B cell (primary cell): ENCODE measurements around the gene CEP128. TPM values are rescaled to one million over a fixed set of nuclear protein-coding genes. Genes with fewer than 3 reads are reported as not detected.

Experiments
- ATAC-seq: fragments of 200-7000 bp; cut with Tn5 transposase; one replicate; pipeline ENCODE4 v1.10.0; 2021; ENCODE audit warnings: low read depth, mild to moderate bottlenecking, moderate number of reproducible peaks, moderate library complexity
- CTCF ChIA-PET: fragments of 350-600 bp; sonication (Branson Sonifier 250); formaldehyde crosslinking; loops from one replicate; lab custom pipeline; 2021; ENCODE audit warnings: antibody characterized with exemption, inconsistent platforms; lab: Charles Lee
- POLR2A ChIA-PET: fragments of 350-600 bp; sonication (Branson Sonifier 250); formaldehyde crosslinking; loops from one replicate; lab custom pipeline; 2021; ENCODE audit warnings: antibody characterized with exemption; lab: Charles Lee
- DNase-seq: peaks from one replicate; pipeline ENCODE4 v3.0.0; 2013
- H2AFZ ChIP-seq: 2 replicates; pipeline ENCODE4 v1.6.1; 2012; ENCODE audit warnings: mild to moderate bottlenecking, low read depth, low read length; ENCODE audit not compliant: insufficient read depth, poor library complexity, severe bottlenecking
- H3K27ac ChIP-seq, 2 donors: 1 replicate in 1 of 2; 2 replicates in 1 of 2; pipeline ENCODE4 v1.5.1; 2012 to 2013; ENCODE audit warnings: low read length in 2 of 2, mild to moderate bottlenecking in 2 of 2, moderate library complexity in 1 of 2
- H3K27me3 ChIP-seq, 4 experiments: fragments of 200-600 bp in 1 of 4; sonication (generic) in 1 of 4; replicated peaks in 1 of 4; 1 replicate in 2 of 4; 2 replicates in 2 of 4; pipeline versions ENCODE4 v1.6.1 to v1.7.0; 2013 to 2016; ENCODE audit warnings: low read length in 3 of 4, mild to moderate bottlenecking in 2 of 4, mixed read lengths in 1 of 4, moderate library complexity in 1 of 4; ENCODE audit not compliant: insufficient read depth in 4 of 4, control insufficient read depth in 3 of 4; ENCODE audit errors: control extremely low read depth in 1 of 4
- H3K36me3 ChIP-seq, 2 experiments: replicated peaks in 1 of 2; 1 replicate in 1 of 2; 2 replicates in 1 of 2; pipeline versions ENCODE4 v1.6.1 to v1.7.1; 2013; ENCODE audit warnings: low read length in 1 of 2; ENCODE audit not compliant: insufficient read depth in 2 of 2, control insufficient read depth in 1 of 2; ENCODE audit errors: control extremely low read depth in 1 of 2, extremely low read depth in 1 of 2
- H3K4me1 ChIP-seq, 2 donors: fragments of 200-600 bp in 1 of 2; sonication (generic) in 1 of 2; 1 replicate in 1 of 2; 2 replicates in 1 of 2; pipeline versions ENCODE4 v1.5.1 to v1.6.1; 2013 to 2017; ENCODE audit warnings: low read length in 2 of 2; ENCODE audit not compliant: control insufficient read depth in 2 of 2, insufficient read depth in 2 of 2
- H3K4me2 ChIP-seq: replicated peaks from 2 replicates; pipeline ENCODE3; 2012; ENCODE audit warnings: mild to moderate bottlenecking, low read depth, low read length; ENCODE audit not compliant: poor library complexity, severe bottlenecking
- H3K4me3 ChIP-seq, 5 experiments: fragments of 200-600 bp in 1 of 5; sonication (generic) in 1 of 5; 1 replicate in 3 of 5; 2 replicates in 2 of 5; pipeline versions ENCODE4 v1.5.1 to v1.7.0; 2011 to 2016; ENCODE audit warnings: low read length in 4 of 5, mild to moderate bottlenecking in 4 of 5, low read depth in 2 of 5, control low read depth in 1 of 5, moderate library complexity in 1 of 5; ENCODE audit not compliant: insufficient read depth in 1 of 5; ENCODE audit errors: control extremely low read depth in 1 of 5, extremely low read depth in 1 of 5
- H3K79me2 ChIP-seq: fragments of 200-600 bp; sonication (generic); one replicate; pipeline ENCODE4 v1.6.0; 2016; ENCODE audit warnings: low read length; ENCODE audit not compliant: control insufficient read depth, insufficient read depth
- H3K9ac ChIP-seq: fragments of 200-600 bp; sonication (generic); 2 replicates; pipeline ENCODE4 v1.6.1; 2017; ENCODE audit warnings: mild to moderate bottlenecking, low read length, moderate library complexity
- H3K9me3 ChIP-seq, 3 donors: one replicate each; pipeline versions ENCODE4 v1.6.1 to v1.7.1; 2013; ENCODE audit warnings: low read length in 2 of 3; ENCODE audit not compliant: control insufficient read depth in 2 of 3, insufficient read depth in 1 of 3; ENCODE audit errors: control extremely low read depth in 1 of 3
- H4K20me1 ChIP-seq: 2 replicates; pipeline ENCODE4 v1.6.0; 2012; ENCODE audit warnings: mild to moderate bottlenecking, low read length; ENCODE audit not compliant: insufficient read depth, control insufficient read depth, poor library complexity, severe bottlenecking
- H3K27ac Mint-ChIP-seq: one replicate; pipeline ENCODE4 v1.8.0; 2021; ENCODE audit warnings: mixed read lengths
- H3K27me3 Mint-ChIP-seq: one replicate; pipeline ENCODE4 v1.8.0; 2021; ENCODE audit warnings: mixed read lengths
- H3K4me1 Mint-ChIP-seq: one replicate; pipeline ENCODE4 v1.8.0; 2021; ENCODE audit warnings: mixed read lengths
- H3K4me3 Mint-ChIP-seq: one replicate; pipeline ENCODE4 v1.8.0; 2021; ENCODE audit warnings: mixed read lengths
- H3K9me3 Mint-ChIP-seq: one replicate; pipeline ENCODE4 v1.8.0; 2022; ENCODE audit warnings: mixed read lengths; ENCODE audit not compliant: insufficient read depth
- EZH2 ChIP-seq: IDR thresholded peaks from 2 replicates; pipeline ENCODE4 v1.6.1; 2012; ENCODE audit warnings: borderline replicate concordance, low read depth, mild to moderate bottlenecking, moderate library complexity, low read length; ENCODE audit not compliant: insufficient read depth, poor library complexity, severe bottlenecking
- WGBS: methylation state at CpG from one replicate; pipeline ENCODE4 v1.1.5; 2013; ENCODE audit warnings: missing lambda C conversion rate; ENCODE audit not compliant: insufficient coverage; 5-methylcytosine and 5-hydroxymethylcytosine counted together
- intact Hi-C: fragments of 100-400 bp; cut with micrococcal nuclease; formaldehyde crosslinking; loops from one replicate; pipeline ENCODE4 v1.10.0; 2022
- polyA plus RNA-seq: library from polyadenylated mRNA; depleted of rRNA; stranded (reverse); fragments of >200 nt; gene quantifications from 2 replicates; pipeline ENCODE4 v1.2.3, GENCODE V29; 2012
- total RNA-seq, 2 donors: library from RNA; stranded (reverse); fragments of 120-200 nt in 1 of 2; gene quantifications; 1 replicate in 1 of 2; 2 replicates in 1 of 2; pipeline versions ENCODE4 v1.2.3 to v1.2.4, GENCODE V29; 2013 to 2022
- TF ChIP-seq, protein P1 (sequence below): fragments of 200-600 bp; IDR thresholded peaks from one replicate; pipeline ENCODE4 v1.8.0; 2022; ENCODE audit warnings: antibody characterized with exemption, mild to moderate bottlenecking

Gene CEP128
- total and polyA plus RNA-seq, 2 donors (not counting 1 experiment from before 2014, with no cell fraction given), result 1.1 to 31.6 TPM

DNA sequence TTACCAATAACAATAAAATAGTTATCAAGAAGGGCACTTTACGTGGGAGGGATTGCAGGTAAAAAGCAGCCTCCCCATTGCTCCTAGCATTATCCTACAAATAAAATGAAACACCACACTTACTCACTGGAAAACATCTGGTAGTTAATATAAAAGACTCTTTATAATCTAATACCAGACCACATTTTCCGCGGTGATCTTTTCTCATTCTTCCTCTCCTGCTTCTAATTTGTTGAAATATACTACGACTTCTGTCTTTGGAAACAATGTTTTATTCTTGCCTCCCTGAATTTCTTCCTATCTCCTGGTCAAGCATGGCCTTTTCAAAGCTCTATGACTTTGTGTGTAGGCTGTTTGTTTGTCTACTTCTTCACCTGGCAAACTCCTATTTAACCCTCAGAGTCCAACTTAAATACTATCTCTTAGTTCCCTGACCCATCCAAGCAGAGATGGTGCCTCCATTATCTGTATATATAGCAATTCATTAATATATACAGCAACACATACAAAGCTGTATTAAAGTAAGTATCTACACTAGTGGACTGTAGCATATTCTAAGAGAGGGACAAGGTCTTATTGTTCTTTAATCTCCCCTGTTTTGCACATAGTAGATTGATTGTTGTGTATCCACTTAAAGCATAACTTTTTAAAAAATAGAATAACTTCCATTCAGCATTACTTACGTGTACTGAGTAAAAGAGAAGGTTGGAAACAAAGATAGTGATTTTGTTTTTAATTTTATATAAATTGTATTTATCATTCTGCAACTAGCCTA lies 228.3 kb downstream of the CEP128 start:
- Histone ChIP-seq H4K20me1 (no peaks in the 10 kb centered on the region), H3K4me3 (no peak overlapping the region), H3K36me3 (no peaks in the 10 kb centered on the region), H3K79me2 (no peaks in the 10 kb centered on the region), H3K4me1 (no peaks in the 10 kb centered on the region), H3K9ac (no peak overlapping the region), H2AFZ (no peak overlapping the region), H3K27ac (no peak overlapping the region), H3K27me3 (no peaks in the 10 kb centered on the region), H3K9me3 (no peaks in the 10 kb centered on the region), H3K4me2 (no peak overlapping the region)
- no peaks in the 10 kb centered on the region for H3K9me3 Mint-ChIP-seq
- CTCF ChIA-PET, result no interaction called here
- no peak overlapping the region for H3K4me3 Mint-ChIP-seq
- POLR2A ChIA-PET, result no interaction called here
- DNase-seq, result no peak
- no peak for TF ChIP-seq EZH2
- TF ChIP-seq, protein P1, sequence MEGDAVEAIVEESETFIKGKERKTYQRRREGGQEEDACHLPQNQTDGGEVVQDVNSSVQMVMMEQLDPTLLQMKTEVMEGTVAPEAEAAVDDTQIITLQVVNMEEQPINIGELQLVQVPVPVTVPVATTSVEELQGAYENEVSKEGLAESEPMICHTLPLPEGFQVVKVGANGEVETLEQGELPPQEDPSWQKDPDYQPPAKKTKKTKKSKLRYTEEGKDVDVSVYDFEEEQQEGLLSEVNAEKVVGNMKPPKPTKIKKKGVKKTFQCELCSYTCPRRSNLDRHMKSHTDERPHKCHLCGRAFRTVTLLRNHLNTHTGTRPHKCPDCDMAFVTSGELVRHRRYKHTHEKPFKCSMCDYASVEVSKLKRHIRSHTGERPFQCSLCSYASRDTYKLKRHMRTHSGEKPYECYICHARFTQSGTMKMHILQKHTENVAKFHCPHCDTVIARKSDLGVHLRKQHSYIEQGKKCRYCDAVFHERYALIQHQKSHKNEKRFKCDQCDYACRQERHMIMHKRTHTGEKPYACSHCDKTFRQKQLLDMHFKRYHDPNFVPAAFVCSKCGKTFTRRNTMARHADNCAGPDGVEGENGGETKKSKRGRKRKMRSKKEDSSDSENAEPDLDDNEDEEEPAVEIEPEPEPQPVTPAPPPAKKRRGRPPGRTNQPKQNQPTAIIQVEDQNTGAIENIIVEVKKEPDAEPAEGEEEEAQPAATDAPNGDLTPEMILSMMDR, result no peak
- intact Hi-C loops, result no loop called here
- H3K27me3 Mint-ChIP-seq, result no peaks in the 10 kb centered on the region
- no peaks in the 10 kb centered on the region for H3K4me1 Mint-ChIP-seq
- no peak overlapping the region for H3K27ac Mint-ChIP-seq
- WGBS, result no CpG with 5 or more reads among the region's 5 CpGs
- no peak for ATAC-seq

DNA sequence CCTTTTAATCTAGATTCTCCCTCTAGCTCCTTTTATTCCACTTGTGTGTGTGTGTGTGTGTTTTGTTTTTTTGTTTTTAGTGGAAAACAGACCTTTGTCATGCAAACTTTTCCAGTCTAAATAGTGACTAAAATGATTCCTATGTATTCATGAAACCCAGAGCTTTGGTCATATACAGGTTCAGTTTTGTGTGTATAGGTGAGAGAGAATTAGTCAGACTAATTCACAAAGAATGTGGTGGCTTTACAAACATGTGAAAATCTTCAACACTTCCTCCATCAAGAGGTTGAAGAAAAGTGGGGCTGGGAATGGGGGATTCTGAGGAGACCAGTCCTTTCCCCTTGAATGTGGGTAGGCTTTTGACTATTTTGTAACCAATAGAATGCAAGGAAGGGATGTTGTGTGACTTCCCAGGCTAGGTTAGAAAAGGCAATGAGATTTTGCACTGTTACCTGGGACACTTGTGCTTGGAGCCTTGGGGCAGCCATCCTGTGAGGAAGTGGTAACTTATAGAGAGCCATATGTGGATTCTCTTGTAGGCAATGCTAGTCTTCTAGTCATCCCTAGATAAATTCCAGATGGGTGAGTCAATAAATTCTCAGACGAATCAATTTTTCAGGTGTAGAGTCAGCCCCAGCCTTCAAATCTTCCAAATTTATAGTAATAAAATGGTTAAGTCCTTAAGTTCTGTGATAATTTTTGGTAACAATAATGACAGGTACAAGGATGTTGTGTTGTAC lies 236.1 kb downstream of the CEP128 start:
- ChIA-PET CTCF (no interaction called here), POLR2A (no interaction called here)
- Mint-ChIP-seq H3K4me1 (no peaks in the 10 kb centered on the region), H3K27ac (no peak overlapping the region), H3K27me3 (no peaks in the 10 kb centered on the region), H3K4me3 (no peak overlapping the region), H3K9me3 (no peaks in the 10 kb centered on the region)
- H3K27me3 ChIP-seq, result no peaks in the 10 kb centered on the region
- ATAC-seq (no peak), DNase-seq (no peak)
- no peaks in the 10 kb centered on the region for H4K20me1 ChIP-seq
- H3K27ac ChIP-seq, result no peak overlapping the region
- no peak overlapping the region for H3K4me3 ChIP-seq
- TF ChIP-seq, protein P1, result no peak
- TF ChIP-seq EZH2, result no peak
- no peaks in the 10 kb centered on the region for H3K4me1 ChIP-seq
- H3K9ac ChIP-seq, result no peak overlapping the region
- H3K4me2 ChIP-seq, result no peak overlapping the region
- WGBS, result no CpG with 5 or more reads among the region's 1 CpG
- no peaks in the 10 kb centered on the region for H3K79me2 ChIP-seq
- H3K36me3 ChIP-seq, result peaks cover 0 to 1% of the 10 kb centered on the region in 2 experiments
- H2AFZ ChIP-seq, result no peak overlapping the region
- no peaks in the 10 kb centered on the region for H3K9me3 ChIP-seq
- intact Hi-C loops, result no loop called here
